Endothelial cell of umbilical vein (primary cell): ENCODE data around the gene GNB1L. TPM values are rescaled to one million over a fixed set of nuclear protein-coding genes. Genes with fewer than 3 reads are reported as not detected.
"Not testable (repeated sequence)": the region's sequence is repeated elsewhere in the genome, so short reads cannot be mapped to it uniquely, and the experiment has no call there.

Experiments used
- BruUV-seq: library from RNA; stranded (reverse); fragments of 400-500 nt; replicated peaks from 2 replicates; lab custom pipeline; 2021; lab: Mats Ljungman, UMichigan
- CTCF ChIA-PET: fragments of 300-600, 350-600 bp; sonication (Branson Sonifier 250); formaldehyde crosslinking; loops from one replicate; lab custom pipeline; 2021; ENCODE audit warnings: antibody characterized with exemption, inconsistent platforms; lab: Charles Lee
- POLR2A ChIA-PET: fragments of 300-600, 350-600 bp; sonication (Branson Sonifier 250); formaldehyde crosslinking; loops from one replicate; lab custom pipeline; 2021; ENCODE audit warnings: antibody characterized with exemption, inconsistent platforms; lab: Charles Lee
- DNase-seq: peaks from one replicate; pipeline ENCODE4 v3.0.0-alpha.2; 2011; ENCODE audit warnings: low read depth, low spot score
- FAIRE-seq: peaks from 2 replicates; lab custom pipeline; 2011; peaks lifted over from hg19 to GRCh38; lab: Jason Lieb, UNC
- H2AFZ ChIP-seq: 2 replicates; pipeline ENCODE4 v1.6.0; 2012; ENCODE audit warnings: low read depth, low read length, control low read depth, inconsistent platforms
- H3K27ac ChIP-seq: 2 replicates; pipeline ENCODE4 v1.5.1; 2011; ENCODE audit warnings: low read depth, mild to moderate bottlenecking, control low read depth, low read length, moderate library complexity; ENCODE audit not compliant: insufficient read depth
- H3K27me3 ChIP-seq, 2 experiments: 2 replicates each; pipeline versions ENCODE4 v1.6.0 to v1.6.1; 2011; ENCODE audit warnings: low read length in 2 of 2, mixed read lengths in 1 of 2; ENCODE audit not compliant: control insufficient read depth in 2 of 2, insufficient read depth in 2 of 2
- H3K36me3 ChIP-seq, 2 experiments: 2 replicates in 1 of 2; 3 replicates in 1 of 2; pipeline ENCODE4 v1.5.1; 2011; ENCODE audit warnings: low read length in 2 of 2, mild to moderate bottlenecking in 1 of 2, moderate library complexity in 1 of 2; ENCODE audit not compliant: control insufficient read depth in 2 of 2, insufficient read depth in 2 of 2; ENCODE audit errors: extremely low read depth in 1 of 2
- H3K4me1 ChIP-seq: 3 replicates; pipeline ENCODE4 v1.5.1; 2011; ENCODE audit warnings: mild to moderate bottlenecking, low read length; ENCODE audit not compliant: control insufficient read depth, insufficient read depth; ENCODE audit errors: extremely low read depth
- H3K4me2 ChIP-seq: 2 replicates; pipeline ENCODE4 v1.6.1; 2011; ENCODE audit warnings: low read length, control low read depth, mixed read lengths; ENCODE audit not compliant: insufficient read depth
- H3K4me3 ChIP-seq, 3 experiments: fragments of 200-600 bp in 1 of 3; sonication (generic), shearing (Covaris generic) in 1 of 3; replicated peaks in 1 of 3; 2 replicates each; pipeline ENCODE4 v1.5.1; 2011 to 2016; ENCODE audit warnings: control low read depth in 3 of 3, low read length in 3 of 3, mild to moderate bottlenecking in 2 of 3, inconsistent platforms in 1 of 3, low read depth in 1 of 3, moderate library complexity in 1 of 3; ENCODE audit not compliant: insufficient read depth in 1 of 3
- H3K79me2 ChIP-seq: 2 replicates; pipeline ENCODE4 v1.6.0; 2012; ENCODE audit warnings: low read length, inconsistent platforms; ENCODE audit not compliant: control insufficient read depth, insufficient read depth
- H3K9ac ChIP-seq: replicated peaks from 2 replicates; pipeline ENCODE3; 2011; ENCODE audit warnings: low read length, control low read depth; ENCODE audit not compliant: insufficient read depth; ENCODE audit errors: extremely low read depth
- H3K9me1 ChIP-seq: replicated peaks from 3 replicates; pipeline ENCODE4 v1.6.0; 2011; ENCODE audit warnings: mild to moderate bottlenecking, low read length; ENCODE audit not compliant: control insufficient read depth, insufficient read depth; ENCODE audit errors: extremely low read depth
- H3K9me3 ChIP-seq: replicated peaks from 2 replicates; pipeline ENCODE4 v1.5.1; 2012; ENCODE audit warnings: low read length, inconsistent platforms; ENCODE audit not compliant: control insufficient read depth, insufficient read depth
- H4K20me1 ChIP-seq: replicated peaks from 2 replicates; pipeline ENCODE3; 2011; ENCODE audit warnings: mild to moderate bottlenecking, low read length; ENCODE audit not compliant: control insufficient read depth, insufficient read depth; ENCODE audit errors: extremely low read depth
- EZH2 ChIP-seq: IDR thresholded peaks from 2 replicates; pipeline ENCODE4 v1.6.1; 2012; ENCODE audit warnings: borderline replicate concordance, low read depth, mild to moderate bottlenecking, moderate library complexity, low read length, inconsistent platforms; ENCODE audit not compliant: severe bottlenecking
- FOS ChIP-seq: IDR thresholded peaks from 2 replicates; pipeline ENCODE4 v1.6.1; 2011; ENCODE audit warnings: mild to moderate bottlenecking, low read length, moderate library complexity, borderline replicate concordance; ENCODE audit not compliant: insufficient read depth
- GATA2 ChIP-seq: IDR thresholded peaks from 2 replicates; pipeline ENCODE4 v1.7.0; 2011; ENCODE audit warnings: low read depth, mild to moderate bottlenecking, moderate library complexity, mixed read lengths, low read length; ENCODE audit not compliant: insufficient read length, insufficient read depth
- JUN ChIP-seq: IDR thresholded peaks from 2 replicates; pipeline ENCODE4 v1.6.1; 2011; ENCODE audit warnings: borderline replicate concordance, low read depth; ENCODE audit not compliant: insufficient read length, insufficient read depth
- MYC ChIP-seq: IDR thresholded peaks from one replicate; pipeline ENCODE4 v1.6.1; 2011; ENCODE audit warnings: mild to moderate bottlenecking, low read depth, low read length
- POLR2A ChIP-seq: IDR thresholded peaks from 2 replicates; pipeline ENCODE4 v1.6.1; 2012; ENCODE audit warnings: low read depth, mild to moderate bottlenecking, control low read depth, low read length
- POLR2AphosphoS5 ChIP-seq: IDR thresholded peaks from 2 replicates; pipeline ENCODE4 v1.6.1; 2012; ENCODE audit warnings: low read depth, mild to moderate bottlenecking, control low read depth, low read length, moderate library complexity; ENCODE audit not compliant: insufficient read depth
- dilution Hi-C: fragments of 300-500 bp; cut with MboI; formaldehyde crosslinking; loops from one replicate; pipeline ENCODE4 v1.15.0; 2019; ENCODE audit warnings: low sequenced_read_pairs; ENCODE audit not compliant: extremely low pct_ligation_motif_present
- intact Hi-C: fragments of 100-400 bp; cut with micrococcal nuclease; formaldehyde crosslinking; loops from one replicate; pipeline ENCODE4 v1.10.0; 2022
- polyA plus RNA-seq, 4 experiments: library from polyadenylated mRNA; depleted of rRNA in 3 of 4; stranded (reverse) in 3 of 4; unstranded in 1 of 4; fragments of >200 nt; gene quantifications; 2 replicates each; pipeline versions ENCODE4 v1.2.1 to v1.2.3, GENCODE V29; 2011 to 2012; ENCODE audit warnings: missing spikeins in 1 of 4
- total RNA-seq: library from RNA; stranded (reverse); gene quantifications from 2 replicates; pipeline ENCODE4 v1.2.3, GENCODE V29; 2021
- TF ChIP-seq, protein P1 (sequence below): IDR thresholded peaks from 2 replicates; pipeline ENCODE4 v1.6.1; 2011; ENCODE audit not compliant: insufficient read depth, insufficient read length
- TF ChIP-seq, protein P2 (sequence below), 2 donors: IDR thresholded peaks; 1 replicate in 1 of 2; 2 replicates in 1 of 2; pipeline ENCODE4 v1.5.1; 2011; ENCODE audit warnings: low read length in 2 of 2, mild to moderate bottlenecking in 2 of 2, moderate library complexity in 2 of 2, control low read depth in 1 of 2, inconsistent platforms in 1 of 2, low read depth in 1 of 2; ENCODE audit not compliant: insufficient read depth in 1 of 2; ENCODE audit errors: extremely low read depth in 1 of 2

GNB1L gene
- total and polyA plus RNA-seq, 2 donors (not counting 3 experiments of a cell fraction or from before 2014, with no cell fraction given) = 5.4 to 5.9 TPM

DNA sequence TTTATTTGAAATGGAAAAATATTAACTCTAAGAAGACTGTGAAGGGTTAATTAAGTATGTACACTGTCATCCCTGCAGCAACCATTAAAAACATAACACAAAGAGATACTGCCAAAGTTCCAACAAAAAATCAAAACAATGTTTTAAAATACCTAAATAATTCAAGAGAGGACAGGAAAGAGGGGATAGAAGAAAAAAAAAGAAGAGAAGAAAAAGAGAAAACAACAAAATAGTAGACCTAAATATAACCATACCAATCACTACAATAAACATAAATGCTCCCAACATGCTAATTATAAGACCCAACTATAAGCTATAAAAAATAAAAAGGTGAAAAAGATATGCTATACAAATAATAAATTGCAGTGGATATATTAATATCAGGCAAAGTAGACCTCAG, 20.1 kb downstream of the GNB1L start:
- TF ChIP-seq POLR2A = no peak
- TF ChIP-seq, protein P1, sequence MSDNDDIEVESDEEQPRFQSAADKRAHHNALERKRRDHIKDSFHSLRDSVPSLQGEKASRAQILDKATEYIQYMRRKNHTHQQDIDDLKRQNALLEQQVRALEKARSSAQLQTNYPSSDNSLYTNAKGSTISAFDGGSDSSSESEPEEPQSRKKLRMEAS = no peak
- TF ChIP-seq EZH2 = no peak
- no peak for TF ChIP-seq FOS
- TF ChIP-seq, protein P2, sequence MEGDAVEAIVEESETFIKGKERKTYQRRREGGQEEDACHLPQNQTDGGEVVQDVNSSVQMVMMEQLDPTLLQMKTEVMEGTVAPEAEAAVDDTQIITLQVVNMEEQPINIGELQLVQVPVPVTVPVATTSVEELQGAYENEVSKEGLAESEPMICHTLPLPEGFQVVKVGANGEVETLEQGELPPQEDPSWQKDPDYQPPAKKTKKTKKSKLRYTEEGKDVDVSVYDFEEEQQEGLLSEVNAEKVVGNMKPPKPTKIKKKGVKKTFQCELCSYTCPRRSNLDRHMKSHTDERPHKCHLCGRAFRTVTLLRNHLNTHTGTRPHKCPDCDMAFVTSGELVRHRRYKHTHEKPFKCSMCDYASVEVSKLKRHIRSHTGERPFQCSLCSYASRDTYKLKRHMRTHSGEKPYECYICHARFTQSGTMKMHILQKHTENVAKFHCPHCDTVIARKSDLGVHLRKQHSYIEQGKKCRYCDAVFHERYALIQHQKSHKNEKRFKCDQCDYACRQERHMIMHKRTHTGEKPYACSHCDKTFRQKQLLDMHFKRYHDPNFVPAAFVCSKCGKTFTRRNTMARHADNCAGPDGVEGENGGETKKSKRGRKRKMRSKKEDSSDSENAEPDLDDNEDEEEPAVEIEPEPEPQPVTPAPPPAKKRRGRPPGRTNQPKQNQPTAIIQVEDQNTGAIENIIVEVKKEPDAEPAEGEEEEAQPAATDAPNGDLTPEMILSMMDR (IDR thresholded peaks at IDR 0.05; ENCODE audit: extremely low read depth in 1 of 2, insufficient read depth in 1 of 2, low read depth in 1 of 2, low read length in 2 of 2) = no peak
- no peak for TF ChIP-seq GATA2
- no peak for TF ChIP-seq MYC
- no peak for TF ChIP-seq JUN
- TF ChIP-seq POLR2AphosphoS5 = no peak
- no TSS peak for BruUV-seq

GRCh38 chr22:19833327-19833726, 21.3 kb downstream of the GNB1L start:
- FAIRE-seq, H3K27me3 ChIP-seq, intact Hi-C loops, H3K9me3 ChIP-seq, H3K4me3 ChIP-seq, dilution Hi-C loops, H3K4me1 ChIP-seq, POLR2A ChIA-PET, H3K27ac ChIP-seq, H3K9ac ChIP-seq, H2AFZ ChIP-seq, H3K9me1 ChIP-seq, H3K36me3 ChIP-seq, H3K4me2 ChIP-seq, BruUV-seq, H4K20me1 ChIP-seq, H3K79me2 ChIP-seq, DNase-seq: not testable (repeated sequence)
- CTCF ChIA-PET = interaction anchor here (1.0 to 2.3 kb wide), 3 partner anchors 10 to 103 kb away, joined by 4 to 9 read pairs (median 5); no protein-coding TSS in a partner anchor

More for the DNA sequence above, 20.1 kb downstream of the GNB1L start:
- dilution Hi-C loops (no loop called here), intact Hi-C loops (no loop called here)
- Histone ChIP-seq H3K27ac (no peak overlapping the region), H4K20me1 (no peaks in the 10 kb centered on the region), H3K4me3 (no peak overlapping the region), H2AFZ (no peak overlapping the region), H3K36me3 (no peaks in the 10 kb centered on the region), H3K9me1 (no peaks in the 10 kb centered on the region), H3K27me3 (no peaks in the 10 kb centered on the region), H3K9me3 (no peaks in the 10 kb centered on the region), H3K9ac (no peak overlapping the region), H3K4me1 (no peaks in the 10 kb centered on the region), H3K79me2 (no peaks in the 10 kb centered on the region), H3K4me2 (no peak overlapping the region)
- CTCF ChIA-PET = no interaction called here
- no peak for DNase-seq
- no peak for FAIRE-seq
- POLR2A ChIA-PET = no interaction called here
